T-helper 1 cell treated with Interleukin-12 subunit alpha and Interleukin-12 subunit beta and Interleukin-4 antibody, amounts not matched to agents 30 μg/mL and 1 μg/mL, for 36 hours (primary cell): Measurements from ENCODE around the gene LMX1B.

Experiments
- H3K27ac Mint-ChIP-seq: one replicate; pipeline ENCODE4 v1.8.0; 2021; ENCODE audit warnings: mild to moderate bottlenecking, mixed read lengths
- H3K27me3 Mint-ChIP-seq: one replicate; pipeline ENCODE4 v1.8.0; 2021; ENCODE audit warnings: low read depth, mixed read lengths
- H3K36me3 Mint-ChIP-seq: one replicate; pipeline ENCODE4 v1.8.0; 2021; ENCODE audit warnings: low read depth, mixed read lengths
- H3K4me1 Mint-ChIP-seq: one replicate; pipeline ENCODE4 v1.8.0; 2021; ENCODE audit warnings: low read depth, mixed read lengths
- H3K4me3 Mint-ChIP-seq: one replicate; pipeline ENCODE4 v1.8.0; 2021; ENCODE audit warnings: mild to moderate bottlenecking, moderate library complexity, mixed read lengths
- H3K9me3 Mint-ChIP-seq: one replicate; pipeline ENCODE4 v1.8.0; 2021; ENCODE audit warnings: mixed read lengths

The LMX1B gene

DNA sequence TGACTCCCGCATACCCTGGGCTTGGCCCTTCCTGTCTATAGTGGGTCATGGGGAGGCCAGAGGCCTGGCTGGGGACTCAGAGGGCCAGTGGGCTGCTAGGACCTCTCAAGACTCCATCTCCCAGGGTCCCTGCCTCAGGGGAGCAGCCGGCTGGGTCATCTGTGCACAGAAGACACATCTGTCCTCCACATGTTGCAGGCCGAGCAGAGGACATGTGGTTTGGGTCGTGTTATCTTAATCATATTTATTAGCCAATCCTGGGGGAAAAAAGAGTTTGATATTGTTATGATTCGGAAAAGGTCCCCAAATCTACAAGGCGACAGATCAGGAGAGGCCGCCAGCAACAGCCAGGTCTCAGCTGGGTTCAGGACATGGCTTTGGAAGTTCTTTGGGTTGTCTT is 14.4 kb downstream of the LMX1B start:
- peaks cover 82% of the 10 kb centered on the region for H3K27me3 Mint-ChIP-seq
- no peak overlapping the region for H3K4me3 Mint-ChIP-seq
- H3K9me3 Mint-ChIP-seq: no peaks in the 10 kb centered on the region
- H3K36me3 Mint-ChIP-seq: no peaks in the 10 kb centered on the region
- no peak overlapping the region for H3K27ac Mint-ChIP-seq
- H3K4me1 Mint-ChIP-seq: peaks cover 3% of the 10 kb centered on the region

GRCh38 chr9:126628969-126629674 is 15.4 kb downstream of the LMX1B start:
- Mint-ChIP-seq H3K27me3 (peaks cover 83% of the 10 kb centered on the region), H3K36me3 (no peaks in the 10 kb centered on the region), H3K27ac (no peak overlapping the region)

GRCh38 chr9:126630458-126631237 is 16.9 kb downstream of the LMX1B start:
- Mint-ChIP-seq H3K9me3 (no peaks in the 10 kb centered on the region), H3K36me3 (no peaks in the 10 kb centered on the region), H3K4me1 (peaks cover 3% of the 10 kb centered on the region), H3K27me3 (peaks cover 72% of the 10 kb centered on the region), H3K27ac (no peak overlapping the region), H3K4me3 (no peak overlapping the region)

More at GRCh38 chr9:126628969-126629674, 15.4 kb downstream of the LMX1B start:
- H3K4me1 Mint-ChIP-seq: peaks cover 3% of the 10 kb centered on the region
- H3K4me3 Mint-ChIP-seq: no peak overlapping the region
- H3K9me3 Mint-ChIP-seq: no peaks in the 10 kb centered on the region

GRCh38 chr9:126631254-126631653 is 17.5 kb downstream of the LMX1B start:
- no peak overlapping the region for H3K4me3 Mint-ChIP-seq
- peaks cover 70% of the 10 kb centered on the region for H3K27me3 Mint-ChIP-seq
- H3K36me3 Mint-ChIP-seq: no peaks in the 10 kb centered on the region
- H3K27ac Mint-ChIP-seq: no peak overlapping the region
- H3K4me1 Mint-ChIP-seq: no peaks in the 10 kb centered on the region
- no peaks in the 10 kb centered on the region for H3K9me3 Mint-ChIP-seq

DNA sequence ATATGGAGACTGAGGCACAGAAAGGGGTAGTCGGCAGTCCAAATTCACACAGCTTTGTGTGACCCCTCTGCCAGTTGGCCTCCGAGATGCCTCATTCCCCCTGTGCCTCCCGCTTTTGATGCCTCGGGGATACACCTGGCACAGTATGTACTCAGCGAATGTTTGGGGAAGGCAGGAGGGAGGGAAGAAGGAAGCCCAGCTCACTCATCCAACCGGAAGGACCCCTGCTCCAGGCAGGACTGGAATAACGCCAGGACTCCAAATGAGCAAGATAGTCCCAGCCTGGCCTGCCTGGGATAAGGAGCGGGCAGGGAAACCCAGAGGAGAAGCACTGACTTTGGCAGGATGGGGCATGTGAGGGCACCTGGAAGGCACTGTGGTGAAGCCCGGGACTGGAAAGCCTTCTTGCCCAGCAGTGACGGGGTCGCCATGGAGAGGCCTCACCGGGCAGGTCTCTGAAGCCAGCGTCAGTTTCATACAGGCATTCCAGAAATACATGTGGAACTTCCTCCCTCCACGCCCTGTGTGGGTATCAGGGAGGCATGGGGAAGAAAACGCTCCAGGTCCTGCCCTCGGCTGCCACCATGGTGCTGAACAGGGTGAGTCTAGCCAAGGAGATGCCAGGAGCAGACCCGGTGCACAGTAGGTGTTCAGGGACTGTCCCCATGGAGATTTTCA is 20.3 kb downstream of the LMX1B start:
- H3K27ac Mint-ChIP-seq: no peak overlapping the region
- H3K36me3 Mint-ChIP-seq: no peaks in the 10 kb centered on the region
- peaks cover 66% of the 10 kb centered on the region for H3K27me3 Mint-ChIP-seq
- H3K4me3 Mint-ChIP-seq: no peak overlapping the region
- H3K4me1 Mint-ChIP-seq: peaks cover 2% of the 10 kb centered on the region
- no peaks in the 10 kb centered on the region for H3K9me3 Mint-ChIP-seq

DNA sequence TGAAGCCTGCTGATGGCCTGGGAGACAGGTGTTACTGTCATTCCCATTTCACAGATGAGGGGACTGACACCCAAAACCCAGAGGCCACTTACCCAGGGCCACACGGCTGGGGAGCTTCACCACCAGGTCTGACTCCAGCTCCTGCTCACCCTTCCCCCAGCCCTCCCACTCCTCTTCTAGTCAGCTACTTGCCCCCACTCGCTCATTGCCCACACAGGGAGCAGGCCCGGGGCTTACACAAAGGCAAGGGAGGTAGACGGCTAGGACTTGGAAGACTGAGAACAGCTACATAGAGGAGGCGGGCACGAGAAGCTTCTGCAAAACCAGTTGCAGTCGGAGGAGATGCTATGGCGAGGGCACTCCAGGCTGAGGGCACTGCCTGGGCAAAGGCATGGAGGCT is 21.3 kb downstream of the LMX1B start:
- peaks cover 2% of the 10 kb centered on the region for H3K4me1 Mint-ChIP-seq
- H3K4me3 Mint-ChIP-seq: no peak overlapping the region
- H3K9me3 Mint-ChIP-seq: no peaks in the 10 kb centered on the region
- H3K36me3 Mint-ChIP-seq: no peaks in the 10 kb centered on the region
- no peak overlapping the region for H3K27ac Mint-ChIP-seq
- peaks cover 66% of the 10 kb centered on the region for H3K27me3 Mint-ChIP-seq

DNA sequence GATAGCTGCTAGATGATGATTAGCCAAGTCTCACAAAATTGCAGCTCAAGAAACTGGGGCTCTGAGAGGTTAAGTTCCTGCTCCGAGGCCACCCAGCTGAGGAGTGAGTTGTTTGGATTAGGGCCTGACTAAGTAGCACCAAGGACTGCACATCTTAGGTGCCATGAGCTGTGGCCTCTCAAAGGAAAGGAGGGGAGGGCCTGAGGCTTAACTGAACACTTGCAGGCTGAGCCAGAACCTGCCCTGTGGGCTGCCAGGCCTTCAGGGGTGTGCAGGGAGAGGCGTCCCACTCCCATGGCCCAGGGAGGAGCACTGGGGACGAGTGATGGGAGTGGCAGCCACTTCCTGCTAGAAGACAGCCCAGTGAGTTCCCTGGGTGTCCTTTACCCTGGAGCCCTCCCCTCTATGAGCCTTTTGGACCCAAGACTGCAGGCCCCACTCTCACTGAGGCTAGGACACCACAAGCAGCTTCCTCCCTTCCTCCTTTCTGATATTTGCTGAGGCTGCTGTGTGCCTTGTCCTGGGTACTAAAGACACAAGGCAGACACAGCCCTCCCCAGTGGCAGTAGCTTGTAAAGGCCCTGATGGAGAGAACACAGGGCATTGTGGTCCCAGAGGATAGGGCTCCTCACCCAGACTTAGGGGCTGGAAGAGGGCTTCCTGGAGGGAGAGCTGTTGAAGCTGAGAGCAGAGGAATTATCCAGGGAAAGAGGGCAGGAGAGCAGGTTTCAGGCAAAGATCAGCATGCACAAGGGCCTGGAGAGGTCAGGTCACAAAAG is 22.1 kb downstream of the LMX1B start:
- no peaks in the 10 kb centered on the region for H3K36me3 Mint-ChIP-seq
- H3K27me3 Mint-ChIP-seq: peaks cover 67% of the 10 kb centered on the region
- H3K9me3 Mint-ChIP-seq: no peaks in the 10 kb centered on the region
- no peak overlapping the region for H3K27ac Mint-ChIP-seq
- peaks cover 2% of the 10 kb centered on the region for H3K4me1 Mint-ChIP-seq
- H3K4me3 Mint-ChIP-seq: no peak overlapping the region

- peaks cover 66% of the 10 kb centered on the region for H3K27me3 Mint-ChIP-seq
- H3K36me3 Mint-ChIP-seq: no peaks in the 10 kb centered on the region
- H3K27ac Mint-ChIP-seq: no peak overlapping the region
- no peaks in the 10 kb centered on the region for H3K9me3 Mint-ChIP-seq
- peaks cover 2% of the 10 kb centered on the region for H3K4me1 Mint-ChIP-seq
- H3K4me3 Mint-ChIP-seq: no peak overlapping the region
Observed at GRCh38 chr9:126636983-126637798, 23.5 kb downstream of the LMX1B start.

DNA sequence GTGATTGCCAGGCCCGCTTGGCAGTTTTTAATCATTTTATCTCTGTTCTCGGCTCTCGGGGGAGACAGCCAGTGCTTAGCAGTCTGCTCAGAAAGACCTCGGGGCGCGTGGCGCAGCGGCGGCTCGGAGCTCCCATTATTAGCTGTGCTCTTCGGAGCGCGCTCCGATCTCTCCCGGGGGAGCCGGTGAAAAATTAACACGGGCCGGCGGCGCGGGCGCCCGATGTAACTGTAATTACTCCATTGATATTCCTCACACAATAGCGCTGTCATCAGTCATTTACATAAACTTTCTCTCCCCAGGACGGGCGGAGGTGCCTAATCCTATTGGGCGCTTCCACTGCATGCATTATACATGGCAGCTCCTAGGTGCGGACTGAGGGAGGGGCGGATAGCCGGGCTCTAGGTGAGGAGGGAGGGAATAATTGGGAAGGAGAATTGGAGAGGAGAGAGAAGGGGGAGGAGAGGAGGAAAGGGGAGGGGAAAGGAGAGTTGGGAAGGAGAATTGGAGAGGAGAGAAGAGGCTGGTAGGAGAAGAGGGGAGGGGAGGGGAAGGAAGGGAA is 24.9 kb downstream of the LMX1B start:
- no peak overlapping the region for H3K27ac Mint-ChIP-seq
- H3K36me3 Mint-ChIP-seq: no peaks in the 10 kb centered on the region
- peaks cover 68% of the 10 kb centered on the region for H3K27me3 Mint-ChIP-seq
- no peaks in the 10 kb centered on the region for H3K9me3 Mint-ChIP-seq
- peaks cover 2% of the 10 kb centered on the region for H3K4me1 Mint-ChIP-seq
- H3K4me3 Mint-ChIP-seq: no peak overlapping the region

DNA sequence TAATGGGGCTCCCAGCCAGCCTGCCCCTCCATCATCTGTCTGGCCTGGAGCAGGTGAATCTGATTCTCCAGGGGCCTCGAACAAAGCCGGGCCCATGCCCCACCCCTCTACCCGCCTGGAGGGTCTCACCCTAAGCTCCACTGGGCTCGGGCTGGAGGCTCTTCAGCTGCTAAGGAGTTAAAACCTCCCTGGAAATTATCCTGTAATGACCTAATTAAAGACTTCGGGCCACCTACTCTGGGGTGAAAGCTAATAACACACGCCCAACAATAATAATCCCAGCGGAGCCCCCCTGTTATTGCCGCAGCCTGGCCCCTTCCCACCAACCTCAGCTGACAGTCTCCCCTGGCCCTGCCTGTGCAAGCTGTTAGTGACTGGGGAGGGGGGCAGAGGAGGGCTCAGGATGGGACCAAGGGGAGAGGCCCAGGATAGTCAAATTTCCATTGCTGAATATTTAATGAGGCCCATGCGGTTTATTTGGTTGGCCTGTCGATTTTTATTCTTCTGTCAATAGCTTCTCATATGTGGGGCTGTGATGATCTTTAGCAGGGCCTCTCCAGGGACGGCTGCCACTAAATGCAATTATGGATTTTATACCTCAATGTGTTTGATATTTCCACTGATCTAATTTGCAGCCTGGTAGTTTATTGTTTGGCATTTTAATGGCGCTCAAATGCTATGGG is 25.7 kb downstream of the LMX1B start:
- H3K9me3 Mint-ChIP-seq: no peaks in the 10 kb centered on the region
- no peak overlapping the region for H3K4me3 Mint-ChIP-seq
- H3K27me3 Mint-ChIP-seq: peaks cover 71% of the 10 kb centered on the region
- H3K36me3 Mint-ChIP-seq: no peaks in the 10 kb centered on the region
- H3K27ac Mint-ChIP-seq: no peak overlapping the region
- peaks cover 2% of the 10 kb centered on the region for H3K4me1 Mint-ChIP-seq

DNA sequence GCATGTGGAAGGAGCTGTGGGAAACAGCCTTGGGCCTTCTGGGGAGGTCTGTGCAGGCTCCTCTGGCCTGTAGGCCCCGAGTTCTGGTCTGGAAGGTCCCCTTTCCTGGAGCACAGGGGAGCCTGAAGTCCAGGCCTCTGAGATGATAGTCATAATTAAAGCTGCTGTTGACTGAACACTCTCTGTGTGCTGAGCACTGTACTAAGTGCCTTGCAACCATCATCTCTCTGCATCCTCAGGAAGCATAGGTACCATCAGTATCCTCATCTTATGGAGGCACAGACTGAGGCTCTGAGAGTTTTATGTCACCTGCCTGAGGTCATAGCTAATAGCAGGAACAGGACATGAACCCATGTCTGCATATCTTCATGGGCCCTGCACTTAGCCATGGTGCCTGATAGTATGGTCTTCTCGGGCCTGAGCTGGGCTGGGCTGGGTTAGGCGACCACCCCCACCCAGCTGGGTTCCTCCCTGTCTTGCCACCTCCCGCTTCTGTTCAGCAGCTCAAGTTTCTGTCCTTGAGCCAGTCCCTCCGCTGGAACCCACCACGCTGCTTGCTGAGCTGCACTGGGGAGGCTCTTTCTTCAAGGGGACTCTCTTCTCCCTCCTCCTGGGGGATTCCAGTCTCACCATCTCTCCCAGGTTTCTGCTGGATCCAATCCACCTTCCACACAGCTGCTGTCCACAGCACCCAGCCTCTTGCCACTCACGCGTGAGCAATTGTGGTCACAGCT is 27.6 kb downstream of the LMX1B start:
- Mint-ChIP-seq H3K4me3 (no peak overlapping the region), H3K27ac (no peak overlapping the region), H3K27me3 (peaks cover 67% of the 10 kb centered on the region), H3K36me3 (no peaks in the 10 kb centered on the region), H3K4me1 (peaks cover 2% of the 10 kb centered on the region), H3K9me3 (no peaks in the 10 kb centered on the region)

DNA sequence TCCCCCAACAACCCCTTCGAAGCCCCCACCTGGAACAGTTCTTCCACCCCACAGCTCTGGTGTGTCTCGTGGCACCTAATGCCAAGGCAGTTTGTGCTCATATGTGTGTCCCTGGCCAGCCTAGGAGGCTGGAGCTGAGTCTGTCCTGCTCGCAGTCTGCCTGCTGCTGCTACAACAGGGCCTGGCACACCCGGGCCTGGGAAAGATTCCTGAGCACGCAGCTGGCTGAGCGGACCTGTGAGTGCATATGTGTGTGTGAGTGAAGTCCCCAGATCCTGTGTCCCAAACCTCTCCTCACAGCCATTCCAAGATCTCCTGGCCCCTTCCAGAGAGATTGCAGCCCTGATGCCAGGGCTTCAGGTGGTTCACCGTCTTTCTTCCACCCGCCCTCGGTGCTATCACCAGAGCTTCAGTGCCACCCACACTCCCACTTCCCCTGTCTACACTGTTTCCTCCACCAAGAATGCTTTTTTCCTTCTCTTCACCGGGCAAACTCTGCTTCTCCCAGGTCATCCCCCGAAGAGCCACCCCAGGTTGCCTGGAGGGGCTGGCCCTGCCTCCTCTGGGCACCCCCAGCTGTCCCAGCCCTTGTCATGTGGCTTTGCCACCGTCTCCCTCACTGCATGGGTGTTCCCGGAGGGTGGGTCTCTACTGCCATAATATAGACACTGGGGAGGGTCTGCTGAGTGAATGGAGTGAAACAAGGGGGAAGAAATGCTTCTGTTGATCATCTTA is 28.4 kb downstream of the LMX1B start:
- H3K27me3 Mint-ChIP-seq: peaks cover 64% of the 10 kb centered on the region
- no peak overlapping the region for H3K4me3 Mint-ChIP-seq
- H3K4me1 Mint-ChIP-seq: peaks cover 2% of the 10 kb centered on the region
- H3K36me3 Mint-ChIP-seq: no peaks in the 10 kb centered on the region
- H3K9me3 Mint-ChIP-seq: no peaks in the 10 kb centered on the region
- no peak overlapping the region for H3K27ac Mint-ChIP-seq
